HG02840 (cell line): ENCODE results near the gene TP53RK.
"Not testable (repeated sequence)": the region's sequence is repeated elsewhere in the genome, so short reads cannot be mapped to it uniquely, and the experiment has no call there.

ENCODE experiments used
- ATAC-seq: cut with Tn5 transposase; IDR thresholded peaks from one replicate; pipeline ENCODE4 v1.9.1; 2021; ENCODE audit warnings: mild to moderate bottlenecking, moderate library complexity, moderate number of reproducible peaks; ENCODE audit not compliant: unreplicated experiment, low FRiP score

Gene TP53RK

GRCh38 chr20:46683939-46684750 lies 5.1 kb downstream of the TP53RK start:
- ATAC-seq: no peak

GRCh38 chr20:46683668-46683938 lies 5.6 kb downstream of the TP53RK start:
- no peak for ATAC-seq

- no peak for ATAC-seq
These were observed 6.1 kb downstream of the TP53RK start for GRCh38 chr20:46683011-46683667.

GRCh38 chr20:46682063-46682821 lies 7.0 kb downstream of the TP53RK start:
- no peak for ATAC-seq

GRCh38 chr20:46681032-46681854 lies 8.0 kb downstream of the TP53RK start:
- ATAC-seq: no peak

- no peak for ATAC-seq
These were observed 8.6 kb downstream of the TP53RK start for GRCh38 chr20:46680684-46681031.

GRCh38 chr20:46678516-46678915 lies 10.7 kb downstream of the TP53RK start:
- ATAC-seq: no peak

- ATAC-seq: no peak
These were observed 11.6 kb downstream of the TP53RK start for GRCh38 chr20:46677608-46678007.

GRCh38 chr20:46676649-46677316 lies 12.5 kb downstream of the TP53RK start:
- not testable (repeated sequence) for ATAC-seq

GRCh38 chr20:46674253-46675083 lies 14.8 kb downstream of the TP53RK start:
- ATAC-seq: no peak

- no peak for ATAC-seq
These were observed 15.6 kb downstream of the TP53RK start for GRCh38 chr20:46673394-46674252.

- no peak for ATAC-seq
These were observed 16.6 kb downstream of the TP53RK start for GRCh38 chr20:46672543-46673148.

GRCh38 chr20:46671866-46672542 lies 17.2 kb downstream of the TP53RK start:
- no peak for ATAC-seq

- ATAC-seq: no peak
These were observed 18.4 kb downstream of the TP53RK start for GRCh38 chr20:46670585-46671584.

GRCh38 chr20:46670228-46670584 lies 19.0 kb downstream of the TP53RK start:
- ATAC-seq: no peak

- no peak for ATAC-seq
These were observed 22.3 kb downstream of the TP53RK start for GRCh38 chr20:46666818-46667515.
